HG03354 (cell line): ENCODE results near the gene MAGI2.

Experiments
- ATAC-seq: cut with Tn5 transposase; IDR thresholded peaks from one replicate; pipeline ENCODE4 v1.9.1; 2021; ENCODE audit warnings: mild to moderate bottlenecking; ENCODE audit not compliant: unreplicated experiment, poor library complexity, severe bottlenecking

Gene MAGI2

DNA sequence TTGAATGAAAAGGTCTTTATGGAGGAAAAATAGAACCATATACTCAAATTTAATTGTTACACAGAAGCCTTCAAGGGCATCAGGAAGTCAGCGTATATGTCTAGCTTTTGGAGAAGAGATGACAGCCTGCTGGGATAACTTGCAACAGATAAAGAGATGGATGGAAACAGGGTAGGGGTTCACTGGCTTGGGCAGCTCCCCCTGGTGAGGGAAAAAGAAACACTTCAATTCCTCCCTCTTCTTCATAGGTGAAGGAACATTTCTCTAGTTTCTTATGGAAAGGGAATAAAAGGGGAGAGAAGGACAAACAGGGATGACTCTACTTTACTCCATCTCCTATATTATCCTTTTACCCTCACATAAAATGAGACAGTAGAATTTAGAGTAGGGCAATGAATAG lies 1019.2 kb downstream of the MAGI2 start:
- ATAC-seq: no peak

- no peak for ATAC-seq
These were observed 1020.0 kb downstream of the MAGI2 start for GRCh38 chr7:78433421-78433820.

DNA sequence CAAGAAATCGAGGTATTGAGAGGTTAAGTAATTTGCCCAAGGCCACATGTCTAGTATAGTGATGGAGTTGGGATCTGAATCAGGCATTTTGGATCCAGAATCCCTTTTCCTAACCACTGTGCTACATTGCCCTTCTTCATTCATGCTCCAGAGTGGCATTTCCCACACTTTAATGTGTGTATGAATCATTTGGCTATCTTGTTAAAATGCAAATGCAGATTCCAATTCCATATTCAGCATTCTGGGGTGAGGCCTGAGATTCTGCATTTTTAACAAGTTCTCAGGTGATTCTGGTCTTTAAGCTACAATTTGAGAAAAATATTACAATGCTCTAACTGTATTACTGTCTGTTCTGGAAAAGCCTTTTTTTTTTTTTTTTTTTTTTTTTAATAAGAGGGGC lies 1023.6 kb downstream of the MAGI2 start:
- no peak for ATAC-seq

- ATAC-seq: no peak
These were observed 1026.3 kb downstream of the MAGI2 start for GRCh38 chr7:78427209-78427608.

- ATAC-seq: no peak
These were observed 1033.5 kb downstream of the MAGI2 start for GRCh38 chr7:78420001-78420400.

DNA sequence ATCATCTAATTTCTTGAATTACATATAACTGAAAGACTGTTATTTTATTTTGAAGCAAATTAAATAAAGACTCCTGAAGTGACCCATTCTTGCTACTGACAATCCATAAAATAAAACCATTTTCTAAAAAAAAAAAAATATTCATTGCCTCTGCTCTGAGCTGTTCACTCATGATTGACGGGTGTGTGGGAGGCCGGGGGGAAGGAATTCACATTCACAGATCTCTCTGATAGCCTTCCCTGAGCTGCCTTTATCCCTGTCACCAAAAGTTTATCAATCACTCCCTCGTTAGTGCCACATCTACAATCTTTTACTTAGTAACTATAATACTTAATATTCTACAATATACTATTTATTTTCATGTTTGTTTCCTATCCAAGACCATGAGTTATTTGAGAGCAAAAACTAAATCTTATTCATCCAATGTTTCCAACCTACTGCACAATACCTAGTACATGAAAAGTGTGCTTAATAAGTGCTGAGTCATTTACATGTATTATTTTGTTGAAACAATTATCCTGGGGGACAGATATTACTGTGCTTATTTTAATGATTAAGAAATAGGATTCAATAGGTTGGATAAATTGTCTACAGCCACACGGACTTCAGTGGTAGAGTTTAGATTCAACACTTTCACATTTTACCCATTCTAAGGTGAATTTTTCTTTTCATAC lies 1036.2 kb downstream of the MAGI2 start:
- no peak for ATAC-seq

- no peak for ATAC-seq
These were observed 1039.9 kb downstream of the MAGI2 start for GRCh38 chr7:78413568-78413967.

DNA sequence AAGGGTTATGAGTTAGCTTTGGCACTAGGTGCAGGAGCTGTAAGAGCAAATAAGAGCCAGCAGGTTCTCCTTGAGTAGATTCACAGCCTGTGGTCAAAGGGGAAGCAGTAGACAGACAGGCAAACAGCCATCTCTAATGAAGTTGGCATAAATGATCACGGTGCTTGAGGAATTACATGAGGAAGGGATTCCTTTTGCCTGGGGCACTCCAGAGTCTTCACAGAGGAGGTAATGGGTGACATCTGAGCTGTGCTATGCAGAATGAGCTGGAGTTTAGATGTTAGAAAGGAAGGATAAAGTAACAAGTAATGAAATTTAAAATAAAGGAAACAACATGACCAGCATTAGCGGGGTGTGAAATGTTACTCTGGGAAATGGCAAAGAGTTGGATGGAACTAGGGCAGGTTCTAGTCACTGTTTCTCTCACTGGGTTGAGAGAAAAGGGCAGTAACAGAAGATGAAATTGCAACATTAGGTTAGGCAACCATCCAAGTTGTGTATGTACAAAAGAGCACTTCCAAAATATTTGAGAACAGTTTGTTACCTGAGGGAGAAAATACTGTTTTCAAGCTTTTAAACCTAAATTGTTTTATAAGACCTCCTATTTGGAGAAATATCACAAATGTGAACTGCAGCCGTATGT lies 1041.1 kb downstream of the MAGI2 start:
- no peak for ATAC-seq

DNA sequence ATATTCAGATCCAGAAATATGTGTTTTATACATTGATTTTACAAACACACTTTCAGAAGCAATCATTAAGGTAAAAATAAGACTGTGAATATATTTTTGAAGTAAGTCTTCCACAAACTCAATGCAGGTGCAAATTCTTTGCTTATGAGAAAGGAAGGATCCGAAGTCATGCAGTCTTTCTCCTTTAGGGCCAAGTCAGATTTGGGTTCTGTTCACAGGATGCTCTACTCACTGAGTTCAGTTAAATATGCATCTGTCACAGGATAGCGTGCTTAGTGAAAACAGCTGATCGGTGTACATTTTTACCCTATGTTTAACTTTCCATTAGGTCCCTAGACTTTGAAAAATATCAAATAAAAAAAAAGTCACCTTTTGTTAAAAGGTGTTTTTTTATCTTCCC lies 1046.4 kb downstream of the MAGI2 start:
- no peak for ATAC-seq

DNA sequence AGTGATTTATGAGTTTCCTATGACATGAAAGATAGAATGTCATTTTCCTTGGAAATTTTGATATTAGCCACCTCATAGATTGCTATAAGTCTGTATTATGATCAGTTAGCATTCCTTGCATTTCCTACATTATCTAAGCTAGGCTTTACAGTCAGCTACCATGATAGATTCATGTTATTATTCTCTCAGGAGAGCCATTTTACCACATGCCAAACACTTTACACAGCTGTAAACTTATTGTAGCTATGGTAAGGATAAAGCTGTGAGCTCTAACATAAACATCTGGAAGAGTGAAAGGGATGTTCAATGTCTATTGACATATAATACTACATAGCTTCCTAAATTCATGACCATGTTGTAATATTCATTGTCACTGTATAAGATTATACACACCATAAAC lies 1046.9 kb downstream of the MAGI2 start:
- ATAC-seq: no peak

- ATAC-seq: no peak
These were observed 1051.4 kb downstream of the MAGI2 start for GRCh38 chr7:78402096-78402495.

GRCh38 chr7:78400038-78400437 lies 1053.4 kb downstream of the MAGI2 start:
- no peak for ATAC-seq

GRCh38 chr7:78399033-78399769 lies 1054.3 kb downstream of the MAGI2 start:
- ATAC-seq: no peak

- ATAC-seq: no peak
These were observed 1054.9 kb downstream of the MAGI2 start for GRCh38 chr7:78398576-78398975.

DNA sequence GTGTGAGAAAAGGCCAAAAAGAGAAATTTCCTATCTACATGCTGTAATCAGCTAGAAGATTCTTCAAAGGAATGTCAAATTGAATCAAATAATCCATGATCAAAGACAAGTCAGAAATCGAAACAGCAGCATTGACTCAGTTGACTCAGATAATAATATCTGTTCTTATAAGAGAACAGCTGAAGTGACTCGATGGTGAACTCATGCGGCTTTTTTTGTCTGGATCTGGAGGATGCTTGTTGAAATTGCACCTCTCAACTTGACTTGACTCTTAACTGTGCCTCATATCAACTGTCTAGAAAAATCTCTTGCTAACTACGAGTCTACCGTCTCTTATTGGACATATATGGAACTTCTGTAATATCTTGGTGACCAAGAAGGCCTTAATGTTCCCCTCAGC lies 1055.4 kb downstream of the MAGI2 start:
- ATAC-seq: no peak

DNA sequence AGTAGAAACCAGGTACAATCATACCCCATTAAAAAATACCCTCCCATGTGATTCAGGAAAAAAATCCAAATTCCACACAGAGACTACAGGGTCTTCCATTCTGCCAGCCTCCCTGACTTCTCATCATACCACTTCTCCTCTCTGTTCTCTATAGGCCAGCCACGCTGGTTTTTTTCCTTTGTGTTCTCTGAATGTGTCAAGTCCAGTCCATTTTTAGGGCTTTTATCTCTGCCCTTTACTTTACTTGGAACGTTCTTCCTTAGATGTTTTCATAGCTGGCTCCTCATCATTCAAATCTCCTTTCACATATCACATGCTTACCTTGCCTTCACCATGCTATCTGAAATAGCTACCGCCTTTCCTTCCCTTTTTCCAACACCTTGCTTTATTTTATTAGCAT lies 1057.3 kb downstream of the MAGI2 start:
- no peak for ATAC-seq

DNA sequence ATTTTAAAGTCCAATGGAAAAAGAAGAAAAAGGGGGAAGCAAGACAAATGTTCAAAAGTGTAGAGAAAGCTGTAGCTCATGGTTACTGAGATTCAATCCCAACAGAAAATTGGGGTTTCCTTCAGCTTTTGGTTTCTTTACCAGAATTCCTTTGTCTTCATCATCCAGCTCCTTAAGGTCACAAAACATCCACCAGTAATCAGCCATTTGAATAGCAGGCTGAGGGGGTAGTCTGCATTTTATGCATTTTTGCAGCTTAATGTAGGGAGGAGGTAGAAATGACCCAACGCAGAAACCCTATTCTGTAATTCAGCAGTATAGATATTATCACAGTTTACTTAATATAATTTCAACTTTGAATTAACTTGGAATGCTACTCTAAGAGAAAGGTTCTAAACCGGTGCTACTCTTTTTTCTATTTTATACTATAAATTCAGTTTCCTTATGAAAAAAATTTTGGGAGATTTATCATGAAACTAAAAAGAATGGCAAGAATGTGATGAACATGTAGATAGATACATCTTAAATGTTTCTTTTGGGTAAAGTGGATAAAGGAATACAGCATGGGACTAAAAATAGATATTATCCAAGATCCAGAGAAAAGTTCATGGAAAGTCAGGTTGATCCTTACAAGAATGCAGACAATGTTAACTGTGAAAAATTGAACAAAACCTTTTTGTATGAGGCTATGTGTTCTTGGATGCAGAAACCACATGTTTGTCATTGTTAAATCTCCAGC lies 1058.0 kb downstream of the MAGI2 start:
- no peak for ATAC-seq

DNA sequence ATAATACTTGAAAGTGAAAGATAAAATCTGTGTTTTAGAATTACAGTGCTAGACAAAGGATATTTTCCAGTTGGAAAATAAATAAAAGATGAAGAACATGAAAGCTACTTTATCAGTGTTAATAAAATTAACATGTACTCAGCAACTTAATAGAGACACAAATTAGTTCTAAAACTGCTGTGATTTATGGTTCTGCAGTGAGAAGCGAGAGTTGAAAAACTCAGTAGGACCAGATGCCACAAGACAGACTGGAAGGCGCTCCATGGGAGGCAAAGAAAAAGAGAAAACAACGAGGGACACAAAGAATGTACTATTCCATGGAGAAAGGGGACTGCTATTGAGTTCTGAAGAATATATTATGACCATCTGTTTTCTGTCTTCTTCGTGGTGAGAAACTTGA lies 1064.4 kb downstream of the MAGI2 start:
- no peak for ATAC-seq

DNA sequence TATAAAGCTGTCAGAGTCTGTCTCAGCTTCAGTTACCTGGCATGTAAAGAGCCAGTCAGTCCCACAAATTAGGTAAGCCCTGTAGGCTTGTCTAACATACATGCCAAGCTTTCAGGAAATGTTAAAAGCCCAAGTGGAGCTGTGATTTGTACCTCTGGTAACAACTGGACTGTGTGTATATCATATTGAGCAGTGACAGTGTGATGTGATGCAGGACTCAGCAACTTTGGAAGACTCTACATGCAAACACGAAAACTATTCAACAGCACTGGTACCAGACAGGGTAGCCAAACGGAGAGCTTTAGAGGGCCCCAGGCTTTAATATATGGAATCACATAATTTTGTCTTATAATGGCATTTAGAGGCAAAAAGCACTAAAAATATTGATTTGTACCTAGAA lies 1066.9 kb downstream of the MAGI2 start:
- no peak for ATAC-seq

GRCh38 chr7:78383096-78383880 lies 1070.2 kb downstream of the MAGI2 start:
- no peak for ATAC-seq
